HG03045 (cell line): ENCODE measurements around the gene WNT8A.

Experiments used
- ATAC-seq: cut with Tn5 transposase; IDR thresholded peaks from one replicate; pipeline ENCODE4 v1.9.1; 2021; ENCODE audit warnings: mild to moderate bottlenecking, moderate library complexity; ENCODE audit not compliant: unreplicated experiment

The WNT8A gene

DNA sequence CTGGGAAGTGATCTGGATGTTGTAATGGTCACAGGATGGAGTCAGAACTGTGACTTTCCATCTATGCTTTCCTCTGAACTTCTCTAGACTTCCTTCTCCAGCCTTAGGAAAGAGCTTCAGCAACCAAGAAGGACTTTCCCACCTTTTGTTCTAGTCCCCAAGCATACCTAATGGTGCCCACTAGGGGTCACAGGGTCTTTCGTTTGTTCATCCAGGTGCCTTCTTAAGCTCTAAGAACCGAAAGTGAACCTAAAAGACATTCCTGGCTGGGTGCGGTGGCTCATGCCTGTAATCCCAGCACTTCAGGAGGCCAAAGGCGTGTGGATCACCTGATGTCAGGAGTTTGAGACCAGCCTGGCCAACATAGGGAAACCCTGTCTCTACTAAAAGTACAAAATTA is 1.8 kb upstream of the WNT8A start:
- no peak for ATAC-seq

GRCh38 chr5:138091685-138092084 is 7.9 kb downstream of the WNT8A start:
- ATAC-seq: no peak

DNA sequence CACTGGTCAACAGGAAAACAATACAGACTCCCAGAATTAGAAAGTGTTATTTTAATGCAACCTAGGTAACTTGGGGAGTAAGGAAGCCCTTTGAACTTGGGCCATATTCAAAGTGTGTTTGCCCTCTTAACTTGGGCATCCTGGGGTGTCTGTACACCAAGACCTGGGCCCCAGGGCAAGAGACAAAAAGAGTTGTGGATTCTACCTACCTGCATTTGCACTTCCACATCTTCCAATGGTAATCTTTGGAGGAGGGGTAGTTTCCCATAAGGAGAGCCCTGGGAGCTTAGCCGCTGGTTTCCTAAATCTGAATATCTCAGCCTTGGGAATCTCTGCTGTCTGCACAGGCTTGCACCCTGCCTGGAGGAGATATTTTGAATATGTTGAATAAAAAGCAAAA is 8.5 kb downstream of the WNT8A start:
- no peak for ATAC-seq

- no peak for ATAC-seq
These were observed 9.2 kb downstream of the WNT8A start for GRCh38 chr5:138093036-138093435.

DNA sequence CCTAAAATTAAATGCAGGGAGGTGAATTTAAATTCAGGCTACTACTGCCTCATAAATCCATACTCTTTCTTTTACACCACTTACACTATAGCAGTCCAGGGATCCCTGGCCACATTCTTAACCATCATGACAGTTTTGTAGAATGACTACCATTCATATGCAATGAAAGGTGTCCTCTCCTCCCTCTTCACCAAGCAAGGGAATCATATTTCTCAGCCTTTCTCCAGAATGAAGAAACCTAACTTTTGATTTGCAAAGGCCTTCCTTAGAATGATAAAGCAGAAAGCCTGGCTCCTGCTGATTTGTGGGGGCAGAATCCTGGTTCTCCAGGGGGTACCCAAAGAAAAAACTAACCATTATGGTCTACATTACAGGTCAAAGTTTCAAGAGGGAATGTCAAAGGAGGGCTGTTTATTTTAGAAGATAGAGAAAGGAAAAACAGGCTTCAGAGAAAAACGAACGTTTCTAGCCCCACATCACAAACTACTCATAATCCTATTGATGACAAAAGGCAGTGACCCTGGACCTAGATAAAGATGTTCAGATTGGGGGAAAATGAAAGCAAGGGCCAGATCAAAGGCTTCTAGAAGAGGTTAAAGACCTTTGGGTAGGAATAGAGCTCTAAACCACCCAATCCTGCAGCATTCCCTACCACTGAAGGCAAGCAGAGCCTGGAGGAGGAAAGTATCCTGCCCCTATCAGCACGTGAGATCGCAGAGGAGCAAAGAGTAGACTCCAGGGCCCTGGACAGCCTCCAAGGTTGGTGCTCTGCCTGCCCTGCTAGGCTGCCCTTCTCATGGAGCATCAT is 11.5 kb downstream of the WNT8A start:
- ATAC-seq: no peak

DNA sequence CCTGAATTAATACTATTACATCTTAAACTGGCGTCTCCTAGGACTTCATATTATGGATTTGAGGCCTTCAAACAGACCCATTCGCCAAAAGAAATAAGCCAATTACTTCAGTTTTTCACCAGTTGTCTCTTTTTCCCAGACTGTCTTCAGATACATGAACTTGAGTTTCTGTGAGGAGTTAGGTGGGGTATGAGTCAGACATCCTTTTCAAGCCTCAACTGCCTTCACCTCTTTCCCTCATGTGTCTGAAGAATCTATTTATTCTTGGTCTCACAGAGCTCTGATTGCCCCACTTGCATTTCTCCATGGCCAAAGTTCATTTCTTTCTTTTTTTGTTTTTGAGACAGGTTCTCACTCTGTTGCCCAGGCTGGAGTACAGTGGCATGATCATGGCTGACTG is 12.5 kb downstream of the WNT8A start:
- no peak for ATAC-seq

DNA sequence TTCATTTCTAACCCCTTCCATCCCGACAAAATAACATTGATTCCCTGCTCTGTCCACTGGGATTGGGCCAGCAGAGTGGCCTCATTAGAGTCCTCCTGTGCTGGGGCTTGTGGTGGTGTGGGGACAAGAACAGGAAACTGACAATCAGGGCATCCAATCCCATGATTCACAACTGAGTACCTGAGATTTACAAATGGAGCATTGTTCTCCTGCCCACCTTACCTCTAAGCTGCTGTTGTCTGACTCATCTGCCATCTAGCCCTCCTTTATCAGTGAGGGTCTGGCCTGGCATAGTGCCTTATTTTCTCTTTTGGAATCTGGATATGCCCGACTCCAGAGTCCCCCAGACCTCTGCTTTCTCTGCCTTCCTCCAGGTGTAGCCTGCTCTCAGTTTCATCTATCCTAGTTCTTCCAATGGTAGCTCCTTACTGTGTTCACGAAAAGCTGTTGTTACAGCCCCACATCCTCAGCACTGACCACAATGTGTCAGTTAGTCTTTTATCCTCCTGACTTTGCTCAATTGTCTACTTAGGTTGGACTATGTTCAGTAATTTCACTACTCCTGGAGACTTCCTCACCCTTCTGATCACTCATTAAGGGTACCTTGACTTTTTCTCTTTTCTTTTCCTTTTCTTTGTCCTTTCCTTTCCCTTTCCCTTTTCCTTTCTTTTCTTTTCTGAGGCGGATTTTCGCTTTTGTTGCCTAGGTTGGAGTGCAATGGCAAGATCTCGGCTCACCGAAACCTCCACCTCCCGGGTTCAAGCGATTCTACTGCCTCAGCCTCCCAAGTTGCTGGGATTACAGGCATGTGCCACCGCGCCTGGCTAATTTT is 13.4 kb downstream of the WNT8A start:
- no peak for ATAC-seq

- no peak for ATAC-seq
These were observed 18.9 kb downstream of the WNT8A start for GRCh38 chr5:138102454-138103318.

GRCh38 chr5:138103319-138103637 is 19.4 kb downstream of the WNT8A start:
- no peak for ATAC-seq

- ATAC-seq: no peak
These were observed 21.9 kb downstream of the WNT8A start for GRCh38 chr5:138105709-138106108.

DNA sequence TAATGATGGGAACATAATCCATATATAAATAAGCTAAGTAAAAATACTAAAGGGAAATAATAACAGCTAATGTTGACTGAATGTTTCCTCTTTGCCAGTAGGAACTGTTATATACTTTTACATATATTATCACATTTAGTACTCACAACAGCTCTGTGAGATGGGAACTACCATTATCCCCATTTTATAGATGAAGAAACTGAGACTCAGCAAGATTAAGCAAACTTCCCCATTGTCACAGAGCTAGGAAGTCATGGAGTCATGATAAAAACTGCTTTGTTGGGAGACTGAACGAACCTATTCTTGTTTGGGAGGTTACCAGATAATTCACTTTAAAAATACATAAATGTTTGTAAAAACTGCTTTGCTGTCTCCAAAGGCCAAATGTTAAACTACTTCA is 23.4 kb downstream of the WNT8A start:
- ATAC-seq: no peak

DNA sequence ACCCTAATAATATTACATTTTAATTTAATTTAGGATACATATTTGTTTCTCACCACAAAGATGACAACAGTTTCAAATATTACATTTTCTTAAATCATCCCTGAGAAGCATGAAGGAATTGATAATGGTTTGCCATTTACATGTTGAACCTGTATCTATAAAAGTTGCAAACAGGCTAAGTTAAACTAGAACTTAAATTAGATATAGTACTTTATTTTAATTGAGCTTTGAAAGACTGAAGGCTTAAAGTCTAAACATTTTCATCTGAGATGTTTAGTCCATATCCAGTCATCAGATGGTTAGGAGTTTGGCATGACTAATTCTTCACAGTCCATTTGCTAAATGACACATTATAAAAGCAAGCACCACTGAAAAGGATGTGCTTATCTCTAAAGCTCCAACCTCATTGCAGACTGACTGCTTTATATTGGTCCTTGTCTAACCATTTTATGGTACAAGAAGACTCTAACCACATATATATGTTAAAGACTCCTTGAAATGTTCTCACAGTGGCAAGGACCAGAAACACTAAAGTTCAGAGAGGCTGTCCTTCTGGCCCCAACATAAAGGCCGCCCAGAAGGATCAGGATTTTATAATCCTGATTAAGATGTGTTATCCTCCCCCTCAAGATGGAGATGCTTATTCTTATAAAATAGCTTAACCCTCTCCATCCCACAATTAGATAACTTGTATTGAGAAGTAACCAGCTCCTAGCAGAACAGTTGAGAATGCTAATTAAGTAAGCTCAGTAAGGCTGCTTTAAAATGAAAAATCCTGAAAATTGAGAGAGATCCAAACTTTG is 25.8 kb downstream of the WNT8A start:
- ATAC-seq: no peak

GRCh38 chr5:138110266-138110963 is 26.6 kb downstream of the WNT8A start:
- no peak for ATAC-seq

DNA sequence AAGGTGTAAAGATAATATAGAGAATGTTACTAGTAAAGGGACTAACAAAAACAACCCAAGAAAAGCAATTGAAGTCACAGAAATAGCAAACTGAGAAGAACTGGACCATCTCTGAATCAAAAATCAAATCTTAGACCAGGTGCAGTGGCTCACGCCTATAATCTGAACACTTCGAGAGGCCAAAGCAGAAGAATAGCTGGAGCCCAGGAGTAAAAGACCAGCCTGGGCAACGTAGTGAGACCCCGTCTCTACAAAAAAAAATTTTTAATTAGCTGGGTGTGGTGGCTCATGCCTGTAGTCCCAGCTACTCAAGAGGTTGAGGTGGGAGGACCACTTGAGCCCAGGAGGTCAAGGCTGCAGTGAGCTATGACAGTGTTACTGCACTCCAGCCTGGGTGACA is 27.3 kb downstream of the WNT8A start:
- ATAC-seq: no peak

GRCh38 chr5:138111937-138112336 is 28.1 kb downstream of the WNT8A start:
- ATAC-seq: no peak

GRCh38 chr5:138115254-138115653 is 31.4 kb downstream of the WNT8A start:
- ATAC-seq: no peak

DNA sequence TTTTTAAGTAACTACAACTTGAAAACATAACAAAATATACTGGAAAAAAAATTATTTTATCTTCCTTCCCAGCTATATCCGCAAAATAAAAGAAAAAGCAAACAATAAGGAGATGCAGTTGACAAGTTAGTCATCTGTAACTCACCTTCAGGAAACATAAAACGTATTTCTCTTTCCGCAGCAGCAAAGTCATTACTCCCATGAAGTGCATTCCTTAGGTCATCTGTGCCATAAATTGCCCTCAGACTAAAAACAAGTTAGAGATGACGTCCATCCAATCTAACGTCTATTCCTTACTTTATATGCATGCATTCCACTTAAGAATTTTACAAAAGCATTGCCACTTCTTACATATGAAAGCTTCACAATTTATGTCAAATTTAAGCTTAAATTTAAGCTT is 44.5 kb downstream of the WNT8A start:
- ATAC-seq: no peak

DNA sequence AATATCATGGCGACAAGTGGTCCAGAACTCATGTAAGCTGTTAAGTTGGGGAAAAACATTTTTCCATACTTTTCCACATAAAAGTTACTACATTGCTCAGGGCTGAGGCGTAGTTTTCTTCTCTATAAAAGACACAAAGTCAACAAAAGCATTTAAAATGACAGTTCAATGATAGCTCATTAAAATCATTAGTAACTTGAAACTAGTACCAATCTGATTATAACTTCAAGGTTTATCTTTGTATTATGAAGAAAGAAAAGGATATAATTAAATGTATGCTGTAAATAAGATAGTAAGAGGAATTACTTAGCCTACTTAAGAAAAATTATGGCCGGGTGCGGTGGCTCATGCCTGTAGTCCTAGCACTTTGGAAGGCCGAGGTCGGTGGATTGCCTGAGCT is 45.5 kb downstream of the WNT8A start:
- ATAC-seq: no peak

GRCh38 chr5:138132543-138132942 is 48.7 kb downstream of the WNT8A start:
- no peak for ATAC-seq
